Gastrocnemius medialis (tissue), 4 donors: Measurements from ENCODE around the gene SEC24D.

ENCODE experiments used
- CTCF ChIP-seq, 5 experiments: fragments of 450-650 bp in 3 of 5; fragments of 200-600 bp in 2 of 5; sonication (generic) in 2 of 5; IDR thresholded peaks in 4 of 5; conservative IDR thresholded peaks in 1 of 5; 1 replicate in 4 of 5; 2 replicates in 1 of 5; pipeline ENCODE4 v1.5.1; 2016 to 2019; ENCODE audit warnings: antibody characterized with exemption in 5 of 5, mild to moderate bottlenecking in 3 of 5, moderate library complexity in 3 of 5
- POLR2A ChIP-seq, 2 donors: fragments of 450-650 bp; IDR thresholded peaks; one replicate each; pipeline ENCODE4 v1.6.1; 2017; ENCODE audit warnings: antibody characterized with exemption in 2 of 2, mild to moderate bottlenecking in 2 of 2, moderate library complexity in 2 of 2

DNA sequence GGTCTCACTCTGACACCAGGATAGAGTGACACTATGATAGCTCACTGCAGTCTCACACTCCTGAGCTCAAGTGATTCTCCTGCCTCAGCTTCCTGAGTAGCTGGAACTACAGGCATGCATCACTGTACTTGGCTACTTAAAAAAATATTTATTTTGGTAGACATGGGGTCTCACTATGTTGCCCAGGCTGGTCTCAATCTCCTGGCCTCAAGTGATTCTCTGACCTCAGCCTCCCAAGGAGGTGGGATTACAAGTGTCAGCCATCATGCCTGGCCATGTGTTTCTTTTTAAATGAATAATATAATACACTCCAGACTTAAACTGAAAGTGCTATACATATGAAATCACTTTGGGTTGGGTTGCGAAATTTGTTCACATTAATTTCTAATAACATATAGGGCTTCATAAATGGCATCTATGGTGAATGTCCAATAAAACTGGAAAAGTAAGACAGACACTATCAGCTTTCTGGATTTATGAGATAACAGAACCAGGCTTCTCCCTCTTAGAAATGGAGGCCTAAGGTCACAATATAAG is 48.0 kb downstream of the SEC24D start:
- TF ChIP-seq POLR2A (IDR thresholded peaks at IDR 0.05) = no peak
- no peak for TF ChIP-seq CTCF (IDR thresholded peaks at IDR 0.05 in 4 of 5, conservative IDR thresholded peaks at IDR 0.05 in 1 of 5)
